SK-N-SH (cell line): Measurements from ENCODE around the gene MRM2. TPM values are rescaled to one million over a fixed set of nuclear protein-coding genes. Genes with fewer than 3 reads are reported as not detected.

Experiments
- CTCF ChIA-PET: fragments of 300-600, 350-600 bp; formaldehyde crosslinking; extraction: SDS; loops from one replicate; lab custom pipeline; 2021; lab: Yijun Ruan, JAX
- POLR2A ChIA-PET: fragments of 350-600 bp; sonication (Branson Sonifier 250); formaldehyde crosslinking; extraction: SDS; loops from one replicate; lab custom pipeline; 2020; ENCODE audit warnings: antibody characterized with exemption, inconsistent platforms; lab: Yijun Ruan, JAX
- DNase-seq: peaks from one replicate; pipeline ENCODE4 v3.0.0; 2012
- H2AFZ ChIP-seq: fragments of 200-600 bp; sonication (generic); 2 replicates; pipeline ENCODE4 v1.8.1; 2016; ENCODE audit warnings: antibody characterized with exemption, mild to moderate bottlenecking, low read depth
- H3F3A ChIP-seq: fragments of 200-600 bp; sonication (generic); replicated peaks from 2 replicates; pipeline ENCODE3; 2016; ENCODE audit warnings: antibody characterized with exemption, mild to moderate bottlenecking; ENCODE audit not compliant: insufficient read depth
- H3K27ac ChIP-seq, 2 experiments: fragments of 200-500 bp in 1 of 2; fragments of 200-600 bp in 1 of 2; sonication (Bioruptor generic) in 1 of 2; sonication (generic), shearing (Covaris generic) in 1 of 2; 2 replicates each; pipeline versions ENCODE4 v1.5.1 to v1.6.1; 2014 to 2016; ENCODE audit warnings: low read depth in 2 of 2, inconsistent platforms in 1 of 2, low read length in 1 of 2, mild to moderate bottlenecking in 1 of 2, mixed read lengths in 1 of 2
- H3K27me3 ChIP-seq: fragments of 200-600 bp; sonication (generic), shearing (Covaris generic); 2 replicates; pipeline ENCODE4 v1.6.1; 2016; ENCODE audit warnings: mixed run types; ENCODE audit not compliant: insufficient read depth
- H3K36me3 ChIP-seq, 2 experiments: fragments of 200-500 bp in 1 of 2; fragments of 200-600 bp in 1 of 2; sonication (Bioruptor generic) in 1 of 2; sonication (generic) in 1 of 2; replicated peaks in 1 of 2; 2 replicates each; pipeline versions ENCODE3 to v1.5.1; 2014 to 2016; ENCODE audit warnings: low read length in 1 of 2, mild to moderate bottlenecking in 1 of 2; ENCODE audit not compliant: insufficient read depth in 2 of 2, control insufficient read depth in 1 of 2
- H3K4me1 ChIP-seq, 2 experiments: fragments of 200-500 bp in 1 of 2; fragments of 200-600 bp in 1 of 2; sonication (Bioruptor generic) in 1 of 2; sonication (generic), shearing (Covaris generic) in 1 of 2; 2 replicates each; pipeline versions ENCODE4 v1.5.1 to v1.6.1; 2014 to 2016; ENCODE audit warnings: low read depth in 1 of 2, low read length in 1 of 2, mixed run types in 1 of 2; ENCODE audit not compliant: insufficient read depth in 2 of 2, control insufficient read depth in 1 of 2
- H3K4me2 ChIP-seq: fragments of 200-600 bp; sonication (generic), shearing (Covaris generic); 2 replicates; pipeline ENCODE4 v1.6.1; 2017; ENCODE audit warnings: mixed run types
- H3K4me3 ChIP-seq, 2 experiments: fragments of 200-500 bp in 1 of 2; fragments of 200-600 bp in 1 of 2; sonication (Bioruptor generic) in 1 of 2; sonication (generic), shearing (Covaris generic) in 1 of 2; 2 replicates each; pipeline versions ENCODE4 v1.5.1 to v1.8.1; 2014 to 2016; ENCODE audit warnings: low read depth in 2 of 2, inconsistent platforms in 1 of 2, low read length in 1 of 2, mild to moderate bottlenecking in 1 of 2, mixed read lengths in 1 of 2, moderate library complexity in 1 of 2
- H3K79me2 ChIP-seq: fragments of 200-600 bp; sonication (generic); 2 replicates; pipeline ENCODE4 v1.8.1; 2017; ENCODE audit warnings: mild to moderate bottlenecking; ENCODE audit not compliant: insufficient read depth
- H3K9ac ChIP-seq: fragments of 200-600 bp; sonication (generic); 2 replicates; pipeline ENCODE4 v1.6.1; 2017; ENCODE audit warnings: mixed run types
- H3K9me2 ChIP-seq: fragments of 200-600 bp; sonication (generic); 2 replicates; pipeline ENCODE4 v1.6.1; 2017; ENCODE audit warnings: mixed run types
- H3K9me3 ChIP-seq: fragments of 200-600 bp; sonication (generic); 2 replicates; pipeline ENCODE4 v1.6.1; 2017; ENCODE audit warnings: mixed run types, mild to moderate bottlenecking, moderate library complexity
- H4K20me1 ChIP-seq: fragments of 200-600 bp; sonication (generic); 2 replicates; pipeline ENCODE4 v1.6.1; 2017; ENCODE audit warnings: mild to moderate bottlenecking, mixed run types; ENCODE audit not compliant: insufficient read depth
- EZH2phosphoT487 ChIP-seq: fragments of 200-600 bp; sonication (generic); IDR thresholded peaks from 2 replicates; pipeline ENCODE4 v1.6.1; 2017; ENCODE audit warnings: low read depth, mixed run types, mild to moderate bottlenecking, antibody characterized with exemption, moderate library complexity, borderline replicate concordance
- FOSL2 ChIP-seq: IDR thresholded peaks from 2 replicates; pipeline ENCODE4 v1.4.0; 2012; ENCODE audit warnings: low read depth, mild to moderate bottlenecking, moderate library complexity, borderline replicate concordance
- FOXJ3 ChIP-seq: sonication (generic); formaldehyde crosslinking; IDR thresholded peaks from 2 replicates; pipeline ENCODE4 v1.5.1; 2020; ENCODE audit warnings: mild to moderate bottlenecking, missing genetic modification reagents
- IRF3 ChIP-seq: fragments of 150-350 bp; IDR thresholded peaks from 2 replicates; pipeline ENCODE4 v1.6.1; 2016; ENCODE audit warnings: mild to moderate bottlenecking, low read depth, low read length
- MAX ChIP-seq: IDR thresholded peaks from 2 replicates; pipeline ENCODE4 v1.4.0; 2012; ENCODE audit warnings: low read depth
- MXI1 ChIP-seq: IDR thresholded peaks from 2 replicates; pipeline ENCODE4 v1.6.1; 2012; ENCODE audit warnings: mild to moderate bottlenecking, low read depth, low read length, improper control_type of control experiment
- NFIC ChIP-seq: IDR thresholded peaks from 2 replicates; pipeline ENCODE4 v1.4.0; 2012; ENCODE audit warnings: borderline replicate concordance
- RAD21 ChIP-seq: IDR thresholded peaks from 2 replicates; pipeline ENCODE4 v1.6.1; 2012; ENCODE audit warnings: mild to moderate bottlenecking, low read length
- REST ChIP-seq: IDR thresholded peaks from 2 replicates; pipeline ENCODE4 v1.6.1; 2012; ENCODE audit warnings: mild to moderate bottlenecking, low read depth, low read length, moderate library complexity
- RXRA ChIP-seq: IDR thresholded peaks from 2 replicates; pipeline ENCODE4 v1.4.0; 2012; ENCODE audit warnings: low read depth, mild to moderate bottlenecking, borderline replicate concordance
- SIN3A ChIP-seq: IDR thresholded peaks from 2 replicates; pipeline ENCODE4 v1.6.1; 2012; ENCODE audit warnings: low read depth, mild to moderate bottlenecking, low read length, moderate library complexity, borderline replicate concordance
- TAF1 ChIP-seq: IDR thresholded peaks from 2 replicates; pipeline ENCODE4 v1.6.1; 2012; ENCODE audit warnings: low read depth, mild to moderate bottlenecking, low read length, moderate library complexity, borderline replicate concordance
- ZBTB33 ChIP-seq: IDR thresholded peaks from 2 replicates; pipeline ENCODE4 v1.4.0; 2012; ENCODE audit warnings: low read depth, borderline replicate concordance
- WGBS: methylation state at CpG from one replicate; pipeline ENCODE4 v1.1.6; 2017; ENCODE audit warnings: low lambda C conversion rate; 5-methylcytosine and 5-hydroxymethylcytosine counted together
- polyA plus RNA-seq, 3 experiments: library from polyadenylated mRNA; depleted of rRNA; stranded (reverse); fragments of >200 nt; gene quantifications; 2 replicates each; pipeline ENCODE4 v1.2.3, GENCODE V29; 2012

The MRM2 gene
- polyA plus RNA-seq, 1 of the 3 experiments (the other 2 are of a cell fraction): 30.7 TPM

- DNase-seq: no peak
- no peaks in the 10 kb centered on the region for H3K27me3 ChIP-seq
Measured at GRCh38 chr7:2263176-2263575, 21.2 kb upstream of the MRM2 start.

GRCh38 chr7:2261611-2262010 is 19.6 kb upstream of the MRM2 start:
- Histone ChIP-seq H3K27ac (no peak overlapping the region), H3K79me2 (no peaks in the 10 kb centered on the region), H3K4me2 (no peak overlapping the region), H3K9me2 (no peaks in the 10 kb centered on the region), H3K4me1 (peaks cover 0 to 8% of the 10 kb centered on the region in 2 experiments; a peak in 1 of 4 replicates), H4K20me1 (no peaks in the 10 kb centered on the region), H2AFZ (no peak overlapping the region), H3F3A (no peaks in the 10 kb centered on the region), H3K27me3 (no peaks in the 10 kb centered on the region), H3K9ac (no peak overlapping the region), H3K36me3 (peaks cover 4 to 13% of the 10 kb centered on the region in 2 experiments), H3K9me3 (no peaks in the 10 kb centered on the region), H3K4me3 (no peak overlapping the region)
- 92% methylated on average over 14 of the region's 14 CpGs for WGBS
- ChIA-PET CTCF (interaction anchor here (0.8 to 4.0 kb wide), 4 partner anchors 11 to 86 kb away, joined by 3 to 19 read pairs (median 6); partner anchors contain the start of genes MRM2 and NUDT1), POLR2A (no interaction called here)
- DNase-seq: no peak
- TF ChIP-seq FOXJ3 (CRISPR knock-in tag) (no peak), TAF1 (no peak), RAD21 (no peak), ZBTB33 (no peak), MXI1 (no peak), IRF3 (no peak), REST (no peak), RXRA (no peak), EZH2phosphoT487 (no peak), MAX (no peak), FOSL2 (no peak), SIN3A (no peak)

More at GRCh38 chr7:2263176-2263575, 21.2 kb upstream of the MRM2 start:
- Histone ChIP-seq H3K4me2 (no peak overlapping the region), H4K20me1 (no peaks in the 10 kb centered on the region), H3F3A (no peaks in the 10 kb centered on the region), H3K9ac (no peak overlapping the region), H3K4me3 (no peak overlapping the region)
- POLR2A ChIA-PET: no interaction called here
- TF ChIP-seq RXRA (no peak), NFIC (no peak), ZBTB33 (no peak), MXI1 (no peak)
- TF ChIP-seq, all 33 proteins: peak for 0
- H3K4me1 ChIP-seq: peaks cover 0 to 9% of the 10 kb centered on the region in 2 experiments; a peak in 1 of 4 replicates
- H3K79me2 ChIP-seq: no peaks in the 10 kb centered on the region
- CTCF ChIA-PET: interaction anchor here (1.1 to 4.0 kb wide), 3 partner anchors 10 to 85 kb away, joined by 3 to 19 read pairs (median 4); no protein-coding TSS in a partner anchor
- peaks cover 5 to 8% of the 10 kb centered on the region in 2 experiments for H3K36me3 ChIP-seq
- 91% methylated on average over 15 of the region's 18 CpGs for WGBS
- H3K9me3 ChIP-seq: no peaks in the 10 kb centered on the region
- H3K27ac ChIP-seq: no peak overlapping the region
- H2AFZ ChIP-seq: no peak overlapping the region
- no peaks in the 10 kb centered on the region for H3K9me2 ChIP-seq
